Measurements from ENCODE around the gene CFAP119. TPM values are rescaled to one million over a fixed set of nuclear protein-coding genes. Genes with fewer than 3 reads are reported as not detected.

The CFAP119 gene
- total and polyA plus RNA-seq, 2 donors (not counting 3 experiments of a cell fraction or from before 2014, with no cell fraction given): 6.5 to 9.5 TPM

GRCh38 chr16:30722443-30722842, 39.4 kb downstream of the CFAP119 start:
- ChIA-PET POLR2A (no interaction called here), CTCF (no interaction called here)
- FAIRE-seq (no peak), DNase-seq (ENCODE audit: low read depth, low spot score) (no peak)
- H4K20me1 ChIP-seq (replicated peaks; ENCODE audit: control insufficient read depth, extremely low read depth, insufficient read depth, low read length): no peaks in the 10 kb centered on the region
- peaks cover 53 to 61% of the 10 kb centered on the region in 2 experiments for H3K36me3 ChIP-seq (ENCODE audit: control insufficient read depth in 2 of 2, extremely low read depth in 1 of 2, insufficient read depth in 2 of 2, low read length in 2 of 2)
- H3K4me3 ChIP-seq (replicated peaks in 1 of 3; ENCODE audit: insufficient read depth in 1 of 3, low read depth in 1 of 3, low read length in 3 of 3): no peak overlapping the region
- dilution Hi-C loops (cut with MboI; ENCODE audit: extremely low pct_ligation_motif_present, low sequenced_read_pairs) (no loop called here), intact Hi-C loops (cut with micrococcal nuclease) (no loop called here)
- H3K27ac ChIP-seq (ENCODE audit: insufficient read depth, low read depth, low read length): no peak overlapping the region
- H3K9ac ChIP-seq (replicated peaks; ENCODE audit: extremely low read depth, insufficient read depth, low read length): no peak overlapping the region
- no peaks in the 10 kb centered on the region for H3K4me1 ChIP-seq (ENCODE audit: control insufficient read depth, extremely low read depth, insufficient read depth, low read length)
- no peak for TF ChIP-seq POLR2A (IDR thresholded peaks at IDR 0.05; ENCODE audit: low read depth, low read length)
- TF ChIP-seq, protein P1, sequence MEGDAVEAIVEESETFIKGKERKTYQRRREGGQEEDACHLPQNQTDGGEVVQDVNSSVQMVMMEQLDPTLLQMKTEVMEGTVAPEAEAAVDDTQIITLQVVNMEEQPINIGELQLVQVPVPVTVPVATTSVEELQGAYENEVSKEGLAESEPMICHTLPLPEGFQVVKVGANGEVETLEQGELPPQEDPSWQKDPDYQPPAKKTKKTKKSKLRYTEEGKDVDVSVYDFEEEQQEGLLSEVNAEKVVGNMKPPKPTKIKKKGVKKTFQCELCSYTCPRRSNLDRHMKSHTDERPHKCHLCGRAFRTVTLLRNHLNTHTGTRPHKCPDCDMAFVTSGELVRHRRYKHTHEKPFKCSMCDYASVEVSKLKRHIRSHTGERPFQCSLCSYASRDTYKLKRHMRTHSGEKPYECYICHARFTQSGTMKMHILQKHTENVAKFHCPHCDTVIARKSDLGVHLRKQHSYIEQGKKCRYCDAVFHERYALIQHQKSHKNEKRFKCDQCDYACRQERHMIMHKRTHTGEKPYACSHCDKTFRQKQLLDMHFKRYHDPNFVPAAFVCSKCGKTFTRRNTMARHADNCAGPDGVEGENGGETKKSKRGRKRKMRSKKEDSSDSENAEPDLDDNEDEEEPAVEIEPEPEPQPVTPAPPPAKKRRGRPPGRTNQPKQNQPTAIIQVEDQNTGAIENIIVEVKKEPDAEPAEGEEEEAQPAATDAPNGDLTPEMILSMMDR (IDR thresholded peaks at IDR 0.05; ENCODE audit: extremely low read depth in 1 of 2, insufficient read depth in 1 of 2, low read depth in 1 of 2, low read length in 2 of 2): peak in 1 of 2 donors; percentile 6
- peaks cover 14% of the 10 kb centered on the region for H3K79me2 ChIP-seq (ENCODE audit: control insufficient read depth, insufficient read depth, low read length)
- no peak overlapping the region for H3K4me2 ChIP-seq (ENCODE audit: insufficient read depth, low read length)
- no peaks in the 10 kb centered on the region for H3K27me3 ChIP-seq (ENCODE audit: control insufficient read depth in 2 of 2, insufficient read depth in 2 of 2, low read length in 2 of 2)
- BruUV-seq (replicated peaks): no TSS peak
- no peaks in the 10 kb centered on the region for H3K9me1 ChIP-seq (replicated peaks; ENCODE audit: control insufficient read depth, extremely low read depth, insufficient read depth, low read length)
- no peaks in the 10 kb centered on the region for H3K9me3 ChIP-seq (replicated peaks; ENCODE audit: control insufficient read depth, insufficient read depth, low read length)
- no peak overlapping the region for H2AFZ ChIP-seq (ENCODE audit: low read depth, low read length)

GRCh38 chr16:30721606-30722005, 40.3 kb downstream of the CFAP119 start:
- Histone ChIP-seq H3K36me3 (ENCODE audit: control insufficient read depth in 2 of 2, extremely low read depth in 1 of 2, insufficient read depth in 2 of 2, low read length in 2 of 2) (peaks cover 57 to 61% of the 10 kb centered on the region in 2 experiments), H3K79me2 (ENCODE audit: control insufficient read depth, insufficient read depth, low read length) (peaks cover 23% of the 10 kb centered on the region), H2AFZ (ENCODE audit: low read depth, low read length) (no peak overlapping the region), H4K20me1 (replicated peaks; ENCODE audit: control insufficient read depth, extremely low read depth, insufficient read depth, low read length) (no peaks in the 10 kb centered on the region), H3K27ac (ENCODE audit: insufficient read depth, low read depth, low read length) (no peak overlapping the region), H3K4me2 (ENCODE audit: insufficient read depth, low read length) (no peak overlapping the region), H3K9ac (replicated peaks; ENCODE audit: extremely low read depth, insufficient read depth, low read length) (no peak overlapping the region), H3K9me1 (replicated peaks; ENCODE audit: control insufficient read depth, extremely low read depth, insufficient read depth, low read length) (no peaks in the 10 kb centered on the region), H3K4me1 (ENCODE audit: control insufficient read depth, extremely low read depth, insufficient read depth, low read length) (no peaks in the 10 kb centered on the region), H3K9me3 (replicated peaks; ENCODE audit: control insufficient read depth, insufficient read depth, low read length) (no peaks in the 10 kb centered on the region), H3K27me3 (ENCODE audit: control insufficient read depth in 2 of 2, insufficient read depth in 2 of 2, low read length in 2 of 2) (no peaks in the 10 kb centered on the region), H3K4me3 (replicated peaks in 1 of 3; ENCODE audit: insufficient read depth in 1 of 3, low read depth in 1 of 3, low read length in 3 of 3) (no peak overlapping the region)
- DNase-seq (ENCODE audit: low read depth, low spot score): no peak
- dilution Hi-C loops (cut with MboI; ENCODE audit: extremely low pct_ligation_motif_present, low sequenced_read_pairs): no loop called here
- no peak for FAIRE-seq
- TF ChIP-seq FOS (IDR thresholded peaks at IDR 0.05; ENCODE audit: borderline replicate concordance, insufficient read depth, low read length) (no peak), POLR2AphosphoS5 (IDR thresholded peaks at IDR 0.05; ENCODE audit: insufficient read depth, low read depth, low read length) (no peak), JUN (IDR thresholded peaks at IDR 0.05; ENCODE audit: borderline replicate concordance, insufficient read depth, insufficient read length, low read depth) (no peak), MYC (IDR thresholded peaks at IDR 0.05; ENCODE audit: low read depth, low read length) (no peak), GATA2 (IDR thresholded peaks at IDR 0.05; ENCODE audit: insufficient read depth, insufficient read length, low read depth, low read length) (no peak), POLR2A (IDR thresholded peaks at IDR 0.05; ENCODE audit: low read depth, low read length) (no peak), MAX (IDR thresholded peaks at IDR 0.05; ENCODE audit: insufficient read depth, insufficient read length) (no peak), EZH2 (IDR thresholded peaks at IDR 0.05; ENCODE audit: borderline replicate concordance, low read depth, low read length, severe bottlenecking) (no peak)
- TF ChIP-seq, protein P1 (IDR thresholded peaks at IDR 0.05; ENCODE audit: extremely low read depth in 1 of 2, insufficient read depth in 1 of 2, low read depth in 1 of 2, low read length in 2 of 2): no peak
- ChIA-PET POLR2A (no interaction called here), CTCF (no interaction called here)
- no TSS peak for BruUV-seq (replicated peaks)
- intact Hi-C loops (cut with micrococcal nuclease): no loop called here

All from endothelial cell of umbilical vein (primary cell).